PC-9 (cell line): ENCODE results near the gene URAD. TPM values are rescaled to one million over a fixed set of nuclear protein-coding genes. Genes with fewer than 3 reads are reported as not detected.

Experiments used
- BruUV-seq: library from RNA; stranded (reverse); fragments of 400-500 nt; replicated peaks from 2 replicates; lab custom pipeline; 2021; lab: Mats Ljungman, UMichigan
- CTCF ChIA-PET: fragments of 300-600 bp; sonication (Branson Sonifier 250); formaldehyde crosslinking; loops from one replicate; lab custom pipeline; 2022; ENCODE audit warnings: antibody characterized with exemption; lab: Charles Lee
- POLR2A ChIA-PET: fragments of 300-600 bp; sonication (Branson Sonifier 250); formaldehyde crosslinking; loops from one replicate; lab custom pipeline; 2022; ENCODE audit warnings: antibody characterized with exemption; ENCODE audit not compliant: unreplicated experiment; lab: Charles Lee
- DNase-seq, 2 experiments: peaks; one replicate each; pipeline versions ENCODE4 v3.0.0 to v3.0.0-alpha.2; 2015 to 2022; ENCODE audit warnings: mixed read lengths in 1 of 2
- H2AFZ ChIP-seq: fragments of 200-600 bp; sonication (generic); 2 replicates; pipeline ENCODE4 v1.8.1; 2017; ENCODE audit warnings: antibody characterized with exemption
- H3F3A ChIP-seq: fragments of 200-600 bp; sonication (generic); 2 replicates; pipeline ENCODE4 v1.8.1; 2017; ENCODE audit warnings: antibody characterized with exemption, mild to moderate bottlenecking, low read depth; ENCODE audit not compliant: insufficient read depth
- H3K27ac ChIP-seq: fragments of 200-600 bp; sonication (generic); 2 replicates; pipeline ENCODE4 v1.6.1; 2016; ENCODE audit warnings: mixed run types
- H3K27me3 ChIP-seq: fragments of 200-600 bp; sonication (generic); 2 replicates; pipeline ENCODE4 v1.6.1; 2016; ENCODE audit warnings: low read depth, mixed run types; ENCODE audit not compliant: insufficient read depth
- H3K36me3 ChIP-seq: fragments of 200-600 bp; sonication (generic); 2 replicates; pipeline ENCODE4 v1.6.1; 2016; ENCODE audit warnings: low read depth, mixed run types
- H3K4me1 ChIP-seq: fragments of 200-600 bp; sonication (generic); replicated peaks from 2 replicates; pipeline ENCODE4 v1.6.1; 2016; ENCODE audit warnings: mixed run types; ENCODE audit not compliant: insufficient read depth
- H3K4me2 ChIP-seq: fragments of 200-600 bp; sonication (generic); 2 replicates; pipeline ENCODE4 v1.6.1; 2017; ENCODE audit warnings: mixed run types
- H3K4me3 ChIP-seq: fragments of 200-600 bp; sonication (generic); 2 replicates; pipeline ENCODE4 v1.6.1; 2016; ENCODE audit warnings: mixed run types
- H3K79me2 ChIP-seq: fragments of 200-600 bp; sonication (generic); 2 replicates; pipeline ENCODE4 v1.6.1; 2017; ENCODE audit warnings: low read depth, mixed run types
- H3K9me2 ChIP-seq: fragments of 200-600 bp; sonication (generic); 2 replicates; pipeline ENCODE4 v1.8.1; 2017; ENCODE audit warnings: mild to moderate bottlenecking; ENCODE audit not compliant: insufficient read depth
- H3K9me3 ChIP-seq: fragments of 200-600 bp; sonication (generic); 2 replicates; pipeline ENCODE4 v1.8.1; 2016; ENCODE audit warnings: low read depth; ENCODE audit not compliant: insufficient read depth
- H4K20me1 ChIP-seq: fragments of 200-600 bp; sonication (generic); 2 replicates; pipeline ENCODE4 v1.8.1; 2017; ENCODE audit not compliant: insufficient read depth
- EZH2 ChIP-seq: fragments of 200-600 bp; sonication (generic); IDR thresholded peaks from 2 replicates; pipeline ENCODE4 v1.8.0; 2017; ENCODE audit warnings: antibody characterized with exemption, low read depth
- intact Hi-C: fragments of 100-400 bp; cut with micrococcal nuclease; formaldehyde crosslinking; loops from one replicate; pipeline ENCODE4 v1.10.0; 2022; ENCODE audit not compliant: unreplicated experiment
- total RNA-seq: library from RNA; stranded (reverse); gene quantifications from 2 replicates; pipeline ENCODE4 v1.2.3, GENCODE V29; 2021
- TF ChIP-seq, protein P1 (sequence below): fragments of 200-600 bp; sonication (generic); conservative IDR thresholded peaks from 2 replicates; pipeline ENCODE4 v1.6.1; 2017; ENCODE audit warnings: mixed run types, antibody characterized with exemption, mild to moderate bottlenecking, moderate library complexity

The URAD gene
- total RNA-seq, 1 experiment from 2014 or later, result not detected

DNA sequence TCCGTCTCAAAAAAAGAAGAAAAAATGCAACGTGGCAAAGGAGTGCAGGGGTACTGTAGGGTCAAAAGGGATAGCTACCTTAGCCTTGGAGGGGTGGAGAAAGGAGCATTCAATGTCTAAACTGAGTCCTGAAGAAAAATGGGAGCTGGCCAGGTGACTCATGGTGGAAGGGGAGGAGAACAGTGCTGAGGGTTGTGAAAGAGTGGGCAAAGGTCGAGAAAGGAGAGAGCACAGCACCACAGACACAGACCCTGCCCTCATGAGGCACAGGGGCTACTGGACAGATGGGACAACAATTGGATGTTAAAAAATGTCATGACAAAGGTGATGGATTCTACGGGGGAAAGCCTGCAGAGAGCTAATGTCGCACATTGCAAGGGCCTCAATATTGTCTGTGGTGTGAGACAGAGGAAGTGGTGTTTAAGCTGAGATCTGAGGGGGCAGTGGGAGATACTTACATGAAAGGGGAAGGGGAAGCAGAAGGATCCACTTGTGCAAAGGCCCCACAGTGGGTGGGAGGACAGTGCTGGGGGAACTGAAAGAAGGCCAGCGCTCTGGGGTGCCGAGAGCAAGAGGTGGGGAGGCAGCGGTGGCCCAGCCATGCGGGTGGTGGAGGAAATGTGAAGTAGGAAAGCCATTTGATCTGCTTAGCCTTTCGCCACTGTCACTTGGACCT lies 42.9 kb upstream of the URAD start:
- no peaks in the 10 kb centered on the region for H3K9me2 ChIP-seq
- H3K9me3 ChIP-seq, result no peaks in the 10 kb centered on the region
- H3K27me3 ChIP-seq, result peaks cover 41% of the 10 kb centered on the region
- H3K36me3 ChIP-seq, result no peaks in the 10 kb centered on the region
- no peak overlapping the region for H2AFZ ChIP-seq
- ChIA-PET POLR2A (no interaction called here), CTCF (no interaction called here)
- H4K20me1 ChIP-seq, result no peaks in the 10 kb centered on the region
- no peaks in the 10 kb centered on the region for H3K4me1 ChIP-seq
- no TSS peak for BruUV-seq
- no peak overlapping the region for H3K27ac ChIP-seq
- intact Hi-C loops, result no loop called here
- no peak for DNase-seq
- no peaks in the 10 kb centered on the region for H3F3A ChIP-seq
- TF ChIP-seq EZH2, result no peak
- TF ChIP-seq, protein P1, sequence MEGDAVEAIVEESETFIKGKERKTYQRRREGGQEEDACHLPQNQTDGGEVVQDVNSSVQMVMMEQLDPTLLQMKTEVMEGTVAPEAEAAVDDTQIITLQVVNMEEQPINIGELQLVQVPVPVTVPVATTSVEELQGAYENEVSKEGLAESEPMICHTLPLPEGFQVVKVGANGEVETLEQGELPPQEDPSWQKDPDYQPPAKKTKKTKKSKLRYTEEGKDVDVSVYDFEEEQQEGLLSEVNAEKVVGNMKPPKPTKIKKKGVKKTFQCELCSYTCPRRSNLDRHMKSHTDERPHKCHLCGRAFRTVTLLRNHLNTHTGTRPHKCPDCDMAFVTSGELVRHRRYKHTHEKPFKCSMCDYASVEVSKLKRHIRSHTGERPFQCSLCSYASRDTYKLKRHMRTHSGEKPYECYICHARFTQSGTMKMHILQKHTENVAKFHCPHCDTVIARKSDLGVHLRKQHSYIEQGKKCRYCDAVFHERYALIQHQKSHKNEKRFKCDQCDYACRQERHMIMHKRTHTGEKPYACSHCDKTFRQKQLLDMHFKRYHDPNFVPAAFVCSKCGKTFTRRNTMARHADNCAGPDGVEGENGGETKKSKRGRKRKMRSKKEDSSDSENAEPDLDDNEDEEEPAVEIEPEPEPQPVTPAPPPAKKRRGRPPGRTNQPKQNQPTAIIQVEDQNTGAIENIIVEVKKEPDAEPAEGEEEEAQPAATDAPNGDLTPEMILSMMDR, result no peak
- no peaks in the 10 kb centered on the region for H3K79me2 ChIP-seq
- H3K4me2 ChIP-seq, result no peak overlapping the region
- no peak overlapping the region for H3K4me3 ChIP-seq

DNA sequence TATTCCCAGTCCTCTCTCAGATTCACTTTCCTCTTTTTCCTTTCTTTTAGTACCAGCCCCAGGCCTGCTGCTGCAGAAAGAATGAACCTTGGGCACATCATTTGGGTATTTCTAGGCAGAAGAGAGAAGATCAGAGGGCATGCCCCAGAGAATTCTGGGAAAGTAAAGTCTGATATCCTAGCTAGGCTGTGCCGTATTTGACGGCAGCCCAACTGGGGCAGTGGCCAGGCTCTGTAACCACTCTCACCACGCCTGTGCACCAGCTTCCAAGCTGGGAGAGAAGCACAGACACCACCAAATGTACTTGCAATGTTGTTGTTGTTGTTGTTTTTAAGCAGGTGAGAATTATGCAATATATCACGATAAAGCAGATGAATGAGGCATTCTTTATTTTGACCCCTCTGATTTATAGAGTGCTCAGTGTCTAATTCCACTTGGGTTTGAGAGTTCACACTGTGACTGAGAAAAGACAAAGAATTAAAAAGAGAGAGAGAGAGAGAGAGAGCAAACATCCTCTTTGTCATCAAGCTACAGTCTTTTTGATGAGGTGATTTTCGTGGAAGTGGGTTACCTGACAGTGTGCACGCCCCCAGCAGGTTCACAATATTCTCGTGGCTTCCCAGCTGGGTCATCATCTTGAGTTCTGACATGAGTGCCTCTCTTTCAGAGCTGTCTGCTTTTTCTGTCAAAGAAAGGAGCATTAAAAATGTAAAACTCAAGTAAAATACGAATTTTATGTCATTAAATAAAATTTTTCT lies 39.3 kb upstream of the URAD start:
- no peak for DNase-seq
- Histone ChIP-seq H3K9me3 (no peaks in the 10 kb centered on the region), H3K27ac (no peak overlapping the region), H3K4me3 (no peak overlapping the region), H2AFZ (no peak overlapping the region), H3K27me3 (peaks cover 43% of the 10 kb centered on the region), H3K9me2 (no peaks in the 10 kb centered on the region), H3K79me2 (no peaks in the 10 kb centered on the region), H3K4me2 (no peak overlapping the region), H3K4me1 (no peaks in the 10 kb centered on the region), H3F3A (no peaks in the 10 kb centered on the region), H4K20me1 (no peaks in the 10 kb centered on the region), H3K36me3 (no peaks in the 10 kb centered on the region)
- TF ChIP-seq EZH2, result no peak
- TF ChIP-seq, protein P1, result no peak
- intact Hi-C loops, result no loop called here
- BruUV-seq, result no TSS peak
- ChIA-PET POLR2A (no interaction called here), CTCF (no interaction called here)

DNA sequence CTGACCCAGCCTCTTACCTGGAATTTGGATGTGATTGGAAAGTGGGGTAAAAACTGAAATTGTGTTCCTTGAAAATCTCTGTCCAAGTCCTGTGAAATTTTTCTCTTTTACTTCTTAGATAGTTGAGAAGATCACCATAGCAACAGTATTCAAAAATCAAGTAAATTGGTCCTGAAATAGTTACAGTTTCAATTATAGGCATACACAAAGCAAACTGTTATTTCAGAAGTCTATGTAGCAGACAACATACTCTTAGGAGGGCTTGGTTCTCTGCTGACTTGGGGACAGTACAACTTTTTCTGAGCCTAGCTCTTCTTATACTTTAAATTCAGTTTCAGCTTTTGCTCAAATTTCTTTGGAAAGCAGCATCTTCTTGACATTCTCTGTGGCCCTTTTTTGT lies 38.6 kb upstream of the URAD start:
- Histone ChIP-seq H3K4me2 (no peak overlapping the region), H3K4me1 (no peaks in the 10 kb centered on the region), H3K27ac (no peak overlapping the region), H3K9me2 (no peaks in the 10 kb centered on the region), H3F3A (no peaks in the 10 kb centered on the region), H3K9me3 (no peaks in the 10 kb centered on the region), H3K79me2 (no peaks in the 10 kb centered on the region), H3K4me3 (no peak overlapping the region), H3K36me3 (no peaks in the 10 kb centered on the region), H2AFZ (no peak overlapping the region), H3K27me3 (peaks cover 43% of the 10 kb centered on the region), H4K20me1 (no peaks in the 10 kb centered on the region)
- TF ChIP-seq, protein P1, result no peak
- TF ChIP-seq EZH2, result no peak
- no peak for DNase-seq
- BruUV-seq, result no TSS peak
- POLR2A ChIA-PET, result no interaction called here
- intact Hi-C loops, result no loop called here
- CTCF ChIA-PET, result no interaction called here
